Esophagus muscularis mucosa (tissue), 4 donors: Measurements from ENCODE around the gene ZAR1L. TPM values are rescaled to one million over a fixed set of nuclear protein-coding genes. Genes with fewer than 3 reads are reported as not detected.

Experiments used
- DNase-seq: peaks from one replicate; pipeline ENCODE4 v3.0.0-alpha.2; 2017; ENCODE audit errors: extremely low spot score
- H3K27ac ChIP-seq, 4 donors: fragments of 200-600 bp; sonication (generic); replicated peaks in 1 of 4; 1 replicate in 3 of 4; 2 replicates in 1 of 4; pipeline ENCODE4 v1.5.1; 2016 to 2019; ENCODE audit warnings: mild to moderate bottlenecking in 1 of 4
- H3K27me3 ChIP-seq, 4 donors: fragments of 200-600 bp; sonication (generic); one replicate each; pipeline versions ENCODE4 v1.5.1 to v1.6.0; 2016 to 2019
- H3K36me3 ChIP-seq, 4 donors: fragments of 200-600 bp; sonication (generic); one replicate each; pipeline ENCODE4 v1.5.1; 2016 to 2019
- H3K4me1 ChIP-seq, 4 donors: fragments of 200-600 bp; sonication (generic); one replicate each; pipeline ENCODE4 v1.5.1; 2016 to 2019
- H3K4me3 ChIP-seq, 4 donors: fragments of 200-600 bp; sonication (generic); 1 replicate in 2 of 4; 2 replicates in 2 of 4; pipeline ENCODE4 v1.5.1; 2016 to 2019; ENCODE audit warnings: mild to moderate bottlenecking in 4 of 4, moderate library complexity in 1 of 4
- H3K9me3 ChIP-seq, 4 donors: fragments of 200-600 bp; sonication (generic); 1 replicate in 3 of 4; 2 replicates in 1 of 4; pipeline ENCODE4 v1.5.1; 2016 to 2019
- CTCF ChIP-seq, 3 experiments: fragments of 200-600 bp in 2 of 3; fragments of 450-650 bp in 1 of 3; sonication (generic) in 2 of 3; IDR thresholded peaks; one replicate each; pipeline ENCODE4 v1.5.1; 2017 to 2019; ENCODE audit warnings: antibody characterized with exemption in 3 of 3, mild to moderate bottlenecking in 2 of 3, moderate library complexity in 1 of 3
- EP300 ChIP-seq: sonication (generic); formaldehyde crosslinking; IDR thresholded peaks from one replicate; pipeline ENCODE4 v1.6.1; 2017; ENCODE audit warnings: antibody characterized with exemption
- POLR2A ChIP-seq: fragments of 450-650 bp; IDR thresholded peaks from one replicate; pipeline ENCODE4 v1.6.1; 2017; ENCODE audit warnings: antibody characterized with exemption, moderate library complexity, mild to moderate bottlenecking, low read depth
- POLR2AphosphoS5 ChIP-seq, 2 donors: sonication (generic); formaldehyde crosslinking; IDR thresholded peaks; one replicate each; pipeline ENCODE4 v1.6.1; 2017; ENCODE audit warnings: antibody characterized with exemption in 2 of 2
- WGBS: methylation state at CpG from one replicate; pipeline ENCODE4 v1.1.5; 2018; 5-methylcytosine and 5-hydroxymethylcytosine counted together
- intact Hi-C: fragments of 100-400 bp; cut with DNase I; formaldehyde crosslinking; loops from one replicate; pipeline ENCODE4 v1.15.1; 2023
- total RNA-seq, 4 donors: library from RNA; depleted of rRNA; stranded (reverse); fragments of >200 nt; gene quantifications; one replicate each; pipeline versions ENCODE4 v1.1.0 to v1.2.1, GENCODE V29; 2016

The ZAR1L gene
- total RNA-seq, 4 donors from 2014 or later = not detected

GRCh38 chr13:32297206-32297605, 18.0 kb downstream of the ZAR1L start:
- Histone ChIP-seq H3K36me3 (peaks cover 0 to 37% (median 17%) of the 10 kb centered on the region in 4 donors), H3K4me1 (no peaks in the 10 kb centered on the region), H3K27me3 (no peaks in the 10 kb centered on the region), H3K4me3 (no peak overlapping the region), H3K27ac (no peak overlapping the region), H3K9me3 (no peaks in the 10 kb centered on the region)
- 82% methylated on average over 2 of the region's 2 CpGs for WGBS
- TF ChIP-seq POLR2A = no peak
- TF ChIP-seq CTCF (IDR thresholded peaks at IDR 0.05) = no peak
- TF ChIP-seq POLR2AphosphoS5 (IDR thresholded peaks at IDR 0.05) = no peak
- TF ChIP-seq EP300 = no peak
- intact Hi-C loops = no loop called here
- no peak for DNase-seq

GRCh38 chr13:32285633-32285965, 29.6 kb downstream of the ZAR1L start:
- peaks cover 0 to 46% (median 14%) of the 10 kb centered on the region in 4 donors for H3K36me3 ChIP-seq
- H3K27ac ChIP-seq = peak overlapping the region; percentile 72 to 77 (median 76)
- intact Hi-C loops = loop anchor here (1.0 kb wide), 1 partner anchor 23 kb away; no protein-coding TSS in a partner anchor
- DNase-seq = no peak
- no peaks in the 10 kb centered on the region for H3K9me3 ChIP-seq
- peak overlapping the region in 2 of 4 donors; percentile 9 to 19 for H3K4me3 ChIP-seq
- peaks cover 28 to 42% (median 34%) of the 10 kb centered on the region in 4 donors for H3K4me1 ChIP-seq
- WGBS = 25% methylated on average over 4 of the region's 4 CpGs
- no peaks in the 10 kb centered on the region for H3K27me3 ChIP-seq
- no peak for TF ChIP-seq CTCF (IDR thresholded peaks at IDR 0.05)
- no peak for TF ChIP-seq POLR2A
- TF ChIP-seq EP300 = no peak
- no peak for TF ChIP-seq POLR2AphosphoS5 (IDR thresholded peaks at IDR 0.05)

DNA sequence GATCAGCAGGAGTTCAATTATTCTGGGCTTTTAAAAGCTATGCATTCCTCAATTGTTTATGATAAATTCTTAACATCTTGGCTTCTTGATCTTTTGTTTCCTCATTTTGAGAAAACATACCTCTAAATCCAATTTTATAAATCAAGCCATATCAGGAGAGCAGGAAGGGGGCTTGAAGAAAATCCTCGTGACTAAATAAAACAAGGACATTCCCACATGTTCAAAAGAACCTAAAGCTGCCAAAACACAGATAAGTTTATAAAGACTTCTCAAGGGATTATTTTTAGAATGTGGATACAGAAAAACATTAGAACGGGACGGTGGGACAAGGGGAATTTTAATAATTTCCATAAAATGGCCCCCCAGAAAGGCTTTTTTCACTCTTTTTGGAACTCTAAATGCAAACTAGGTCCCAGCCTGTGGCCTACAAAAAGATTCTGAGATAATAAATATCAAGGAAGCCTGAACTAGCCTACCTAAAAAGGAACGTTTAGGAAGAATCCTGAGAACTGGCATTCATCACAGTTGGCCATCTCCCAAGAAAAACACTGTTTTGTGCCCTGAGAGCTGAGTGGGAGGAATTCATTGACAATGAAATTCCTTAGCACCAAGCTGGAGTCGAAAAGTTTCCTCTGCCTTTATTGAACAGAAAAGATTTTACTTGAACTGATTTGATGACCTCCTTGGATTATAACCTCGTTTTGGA, 30.1 kb downstream of the ZAR1L start:
- Histone ChIP-seq H3K9me3 (no peaks in the 10 kb centered on the region), H3K4me1 (peaks cover 28 to 42% (median 34%) of the 10 kb centered on the region in 4 donors), H3K36me3 (peaks cover 0 to 46% (median 15%) of the 10 kb centered on the region in 4 donors), H3K27ac (peak overlapping the region; percentile 72 to 77 (median 76)), H3K27me3 (no peaks in the 10 kb centered on the region), H3K4me3 (peak overlapping the region in 2 of 4 donors; percentile 9 to 19)
- DNase-seq = no peak
- TF ChIP-seq POLR2AphosphoS5 (IDR thresholded peaks at IDR 0.05) (peak in 1 of 2 donors; percentile 60), POLR2A (no peak)
- WGBS = 21% methylated on average over 6 of the region's 6 CpGs
- intact Hi-C loops = loop anchor here (1.0 kb wide), 1 partner anchor 23 kb away; no protein-coding TSS in a partner anchor

GRCh38 chr13:32282096-32282711, 33.0 kb downstream of the ZAR1L start:
- Histone ChIP-seq H3K27ac (no peak overlapping the region), H3K36me3 (peaks cover 22 to 66% (median 39%) of the 10 kb centered on the region in 4 donors), H3K9me3 (no peaks in the 10 kb centered on the region), H3K4me3 (no peak overlapping the region), H3K27me3 (no peaks in the 10 kb centered on the region), H3K4me1 (peaks cover 28 to 42% (median 34%) of the 10 kb centered on the region in 4 donors)
- no peak for DNase-seq
- intact Hi-C loops = no loop called here
- 68% methylated on average over 2 of the region's 2 CpGs for WGBS
- TF ChIP-seq POLR2A (no peak), CTCF (IDR thresholded peaks at IDR 0.05) (no peak), EP300 (no peak), POLR2AphosphoS5 (IDR thresholded peaks at IDR 0.05) (no peak)

DNA sequence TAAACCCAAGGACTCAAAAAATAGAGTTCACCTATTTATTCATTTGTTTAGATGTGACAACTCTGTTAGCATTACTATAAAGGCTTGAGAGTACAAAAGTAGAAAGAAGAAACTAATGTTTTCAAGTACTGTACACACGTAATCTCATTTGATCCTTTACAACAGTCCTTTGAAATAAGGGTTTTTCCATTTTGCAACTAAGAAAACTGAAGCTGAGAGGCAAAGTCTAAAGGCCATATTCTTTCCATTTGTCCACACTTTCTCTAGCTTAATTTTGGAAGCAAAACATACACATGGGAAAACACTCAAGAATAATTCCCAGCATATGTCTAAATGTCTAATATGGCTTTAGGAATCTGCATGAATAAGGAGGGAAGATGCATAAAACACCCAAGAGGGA, 34.1 kb downstream of the ZAR1L start:
- no peak overlapping the region for H3K4me3 ChIP-seq
- DNase-seq = no peak
- 76% methylated on average over 1 of the region's 1 CpG for WGBS
- peaks cover 27 to 40% (median 32%) of the 10 kb centered on the region in 4 donors for H3K4me1 ChIP-seq
- H3K27ac ChIP-seq = no peak overlapping the region
- no peaks in the 10 kb centered on the region for H3K9me3 ChIP-seq
- H3K36me3 ChIP-seq = peaks cover 31 to 77% (median 51%) of the 10 kb centered on the region in 4 donors
- intact Hi-C loops = no loop called here
- no peaks in the 10 kb centered on the region for H3K27me3 ChIP-seq
- TF ChIP-seq POLR2A (no peak), POLR2AphosphoS5 (IDR thresholded peaks at IDR 0.05) (no peak), CTCF (IDR thresholded peaks at IDR 0.05) (no peak), EP300 (no peak)
